HCT116 (cell line): ENCODE data around the gene SPATA12. TPM values are rescaled to one million over a fixed set of nuclear protein-coding genes. Genes with fewer than 3 reads are reported as not detected.
"Not testable (repeated sequence)": the region's sequence is repeated elsewhere in the genome, so short reads cannot be mapped to it uniquely, and the experiment has no call there.

ENCODE experiments used
- ATAC-seq: fragments of 200-7000 bp; cut with Tn5 transposase; 2 replicates; pipeline ENCODE4 v1.9.1; 2020; ENCODE audit warnings: mild to moderate bottlenecking, moderate library complexity
- BruUV-seq: library from RNA; stranded (reverse); fragments of 400-500 nt; replicated peaks from 2 replicates; lab custom pipeline; 2021; lab: Mats Ljungman, UMichigan
- CTCF ChIA-PET: fragments of 300-600 bp; sonication (Branson Sonifier 250); formaldehyde crosslinking; loops from one replicate; lab custom pipeline; 2021; ENCODE audit warnings: antibody characterized with exemption; lab: Charles Lee
- POLR2A ChIA-PET: fragments of 300-600, 350-600 bp; sonication (Branson Sonifier 250); formaldehyde crosslinking; loops from one replicate; lab custom pipeline; 2021; ENCODE audit warnings: antibody characterized with exemption; lab: Charles Lee
- RAD21 ChIA-PET, 2 experiments: fragments of 300-600 bp; sonication (Branson Sonifier 250); formaldehyde crosslinking; loops; one replicate each; lab custom pipeline; 2023; ENCODE audit warnings: low total read pairs in 2 of 2; ENCODE audit not compliant: uncharacterized antibody in 2 of 2, unreplicated experiment in 2 of 2, low non-redundant PET in 1 of 2; lab: Charles Lee
- DNase-seq: peaks from one replicate; pipeline ENCODE4 v3.0.0-alpha.2; 2010; ENCODE audit warnings: low read depth, low spot score
- H2AFZ ChIP-seq: fragments of 200-600 bp; shearing (Covaris generic), sonication (generic); 2 replicates; pipeline ENCODE4 v1.6.1; 2017; ENCODE audit warnings: low read depth, mixed run types, mixed read lengths, antibody characterized with exemption, low read length; ENCODE audit not compliant: poor library complexity, severe bottlenecking
- H3K27ac ChIP-seq: 2 replicates; pipeline ENCODE4 v1.5.1; 2012; ENCODE audit warnings: low read depth, low read length
- H3K27me3 ChIP-seq: fragments of 200-600 bp; sonication (generic); 2 replicates; pipeline ENCODE4 v1.6.1; 2016; ENCODE audit warnings: mixed run types, low read length, mixed read lengths; ENCODE audit not compliant: insufficient read depth
- H3K36me3 ChIP-seq, 2 experiments: fragments of 200-500 bp in 1 of 2; fragments of 200-600 bp in 1 of 2; sonication (Bioruptor generic) in 1 of 2; sonication (generic) in 1 of 2; 2 replicates each; pipeline versions ENCODE4 v1.5.1 to v1.6.1; 2014 to 2016; ENCODE audit warnings: low read length in 2 of 2, inconsistent platforms in 1 of 2, mixed read lengths in 1 of 2, mixed run types in 1 of 2; ENCODE audit not compliant: insufficient read depth in 2 of 2, control insufficient read depth in 1 of 2
- H3K4me1 ChIP-seq, 2 experiments: fragments of 200-600 bp in 1 of 2; sonication (generic) in 1 of 2; 2 replicates each; pipeline versions ENCODE4 v1.5.1 to v1.6.1; 2012 to 2017; ENCODE audit warnings: low read length in 2 of 2, inconsistent platforms in 1 of 2, mild to moderate bottlenecking in 1 of 2, mixed read lengths in 1 of 2, mixed run types in 1 of 2, moderate library complexity in 1 of 2; ENCODE audit not compliant: insufficient read depth in 2 of 2, control insufficient read depth in 1 of 2
- H3K4me2 ChIP-seq: fragments of 200-600 bp; sonication (generic); 2 replicates; pipeline ENCODE4 v1.6.1; 2017; ENCODE audit warnings: mixed run types, low read length, mixed read lengths
- H3K4me3 ChIP-seq, 2 experiments: fragments of 200-600 bp in 1 of 2; sonication (generic) in 1 of 2; replicated peaks in 1 of 2; 2 replicates each; pipeline ENCODE4 v1.5.1; 2011 to 2016; ENCODE audit warnings: low read length in 2 of 2, control low read depth in 1 of 2, low read depth in 1 of 2, mild to moderate bottlenecking in 1 of 2, mixed read lengths in 1 of 2, mixed run types in 1 of 2
- H3K79me2 ChIP-seq: fragments of 200-600 bp; sonication (generic); 2 replicates; pipeline ENCODE4 v1.6.1; 2017; ENCODE audit warnings: mild to moderate bottlenecking, mixed run types, low read length, moderate library complexity, mixed read lengths; ENCODE audit not compliant: insufficient read depth
- H3K9ac ChIP-seq: fragments of 200-600 bp; sonication (generic); 2 replicates; pipeline ENCODE4 v1.6.1; 2016; ENCODE audit warnings: low read length, mixed read lengths
- H3K9me2 ChIP-seq: fragments of 200-600 bp; sonication (generic), shearing (Covaris generic); 2 replicates; pipeline ENCODE4 v1.6.1; 2017; ENCODE audit warnings: mixed run types, mild to moderate bottlenecking, moderate library complexity; ENCODE audit not compliant: insufficient read depth
- H3K9me3 ChIP-seq, 2 experiments: fragments of 200-500 bp in 1 of 2; fragments of 200-600 bp in 1 of 2; sonication (Bioruptor generic) in 1 of 2; sonication (generic) in 1 of 2; 2 replicates each; pipeline ENCODE4 v1.6.1; 2014 to 2017; ENCODE audit warnings: low read length in 2 of 2, mixed read lengths in 2 of 2, inconsistent platforms in 1 of 2, low read depth in 1 of 2, mild to moderate bottlenecking in 1 of 2, mixed run types in 1 of 2, moderate library complexity in 1 of 2; ENCODE audit not compliant: control insufficient read depth in 1 of 2, insufficient read depth in 1 of 2
- H4K20me1 ChIP-seq: fragments of 200-600 bp; sonication (generic), shearing (Covaris generic); 2 replicates; pipeline ENCODE4 v1.6.1; 2017; ENCODE audit warnings: mixed run types, mild to moderate bottlenecking, moderate library complexity; ENCODE audit not compliant: insufficient read depth
- CBX3 ChIP-seq: IDR thresholded peaks from 2 replicates; pipeline ENCODE4 v1.6.1; 2012; ENCODE audit warnings: low read depth
- CEBPB ChIP-seq: IDR thresholded peaks from 2 replicates; pipeline ENCODE4 v1.6.1; 2012; ENCODE audit warnings: low read depth
- FOSL1 ChIP-seq: IDR thresholded peaks from 2 replicates; pipeline ENCODE4 v1.6.1; 2012; ENCODE audit warnings: low read depth
- JUND ChIP-seq: IDR thresholded peaks from 2 replicates; pipeline ENCODE4 v1.6.1; 2012
- POLR2AphosphoS5 ChIP-seq: IDR thresholded peaks from 2 replicates; pipeline ENCODE4 v1.6.1; 2011; ENCODE audit warnings: mild to moderate bottlenecking, low read depth, low read length, moderate library complexity
- RAD21 ChIP-seq: IDR thresholded peaks from 2 replicates; pipeline ENCODE4 v1.6.1; 2012; ENCODE audit warnings: low read depth, mild to moderate bottlenecking
- SP1 ChIP-seq: IDR thresholded peaks from 2 replicates; pipeline ENCODE4 v1.6.1; 2012; ENCODE audit warnings: low read depth
- TCF7L2 ChIP-seq: IDR thresholded peaks from 2 replicates; pipeline ENCODE4 v1.7.0; 2011; ENCODE audit warnings: borderline replicate concordance, inconsistent platforms; ENCODE audit not compliant: insufficient read depth, insufficient read length; ENCODE audit errors: extremely low read depth
- YY1 ChIP-seq: IDR thresholded peaks from 2 replicates; pipeline ENCODE4 v1.6.1; 2011; ENCODE audit warnings: low read length, low read depth, moderate library complexity, mild to moderate bottlenecking; ENCODE audit not compliant: insufficient replicate concordance; ENCODE audit errors: extremely low read depth
- intact Hi-C: fragments of 100-400 bp; cut with micrococcal nuclease; formaldehyde crosslinking; loops from 2 replicates; pipeline ENCODE4 v1.10.0; 2022
- total RNA-seq: library from RNA; stranded (reverse); gene quantifications from one replicate; pipeline ENCODE4 v1.2.1, GENCODE V29; 2021; ENCODE audit not compliant: unreplicated experiment
- TF ChIP-seq, protein P1 (sequence below): IDR thresholded peaks from 2 replicates; pipeline ENCODE4 v1.6.1; 2012
- TF ChIP-seq, protein P2 (sequence below), 3 experiments: fragments of 200-600 bp in 1 of 3; sonication (generic) in 1 of 3; IDR thresholded peaks in 2 of 3; conservative IDR thresholded peaks in 1 of 3; 2 replicates each; pipeline ENCODE4 v1.5.1; 2012 to 2017; ENCODE audit warnings: low read depth in 2 of 3, low read length in 2 of 3, antibody characterized with exemption in 1 of 3, borderline replicate concordance in 1 of 3, control low read depth in 1 of 3, mild to moderate bottlenecking in 1 of 3, mixed read lengths in 1 of 3, mixed run types in 1 of 3, moderate library complexity in 1 of 3; ENCODE audit not compliant: insufficient read depth in 1 of 3

Gene SPATA12
- total RNA-seq, 1 experiment from 2014 or later: 0.22 TPM

- POLR2A ChIA-PET: no interaction called here
- peaks cover 40 to 78% of the 10 kb centered on the region in 2 experiments for H3K4me1 ChIP-seq
- CTCF ChIA-PET: no interaction called here
Measured at GRCh38 chr3:57082481-57082880, 22.0 kb downstream of the SPATA12 start.

DNA sequence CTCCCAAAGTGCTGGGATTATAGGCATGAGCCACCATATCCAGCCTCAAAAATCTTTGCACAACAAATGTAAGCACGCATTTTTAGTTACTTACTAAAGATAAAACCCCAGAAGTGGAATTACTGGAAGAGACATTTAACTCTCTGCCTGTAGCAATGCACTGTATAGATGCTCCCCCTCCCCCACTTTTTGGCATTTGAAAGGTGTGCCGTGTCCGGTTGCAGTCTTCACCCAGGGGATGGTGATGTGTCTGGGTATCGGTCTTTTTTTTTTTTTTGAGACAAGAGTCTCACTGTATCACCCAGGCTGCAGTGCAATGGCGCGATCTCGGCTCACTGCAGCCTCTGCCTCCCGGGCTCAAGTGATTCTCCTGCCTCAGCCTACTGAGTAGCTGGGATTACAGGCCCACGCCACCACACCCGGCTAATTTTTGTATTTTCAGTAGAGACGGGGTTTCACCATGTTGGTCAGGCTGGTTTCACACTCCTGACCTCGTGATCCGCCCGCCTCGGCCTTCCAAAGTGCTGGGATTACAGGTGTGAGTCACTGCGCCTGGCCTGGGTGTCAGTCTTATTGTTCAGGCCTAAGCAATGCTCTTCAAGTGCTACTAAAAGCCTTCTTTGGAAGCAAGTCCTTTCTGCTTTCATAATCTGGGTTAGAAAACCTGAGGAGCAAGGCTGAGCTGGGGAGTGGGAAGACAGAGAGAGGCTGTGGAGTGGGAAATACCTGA, 23.0 kb downstream of the SPATA12 start:
- H3K9me2 ChIP-seq, BruUV-seq, H3K79me2 ChIP-seq, RAD21 ChIA-PET, H3K36me3 ChIP-seq, intact Hi-C loops, H3K27me3 ChIP-seq, H4K20me1 ChIP-seq, H3K9me3 ChIP-seq, CTCF ChIA-PET, POLR2A ChIA-PET: not testable (repeated sequence)
- H3K4me2 ChIP-seq: peak overlapping the region; percentile 75
- H3K4me1 ChIP-seq: peaks cover 36 to 69% of the 10 kb centered on the region in 2 experiments
- H3K9ac ChIP-seq: peak overlapping the region; percentile 56
- TF ChIP-seq CBX3 (peak; percentile 81; the same call in 1 of the 2 replicates), FOSL1 (peak; percentile 73), JUND (peak; percentile 48), SP1 (peak; percentile 45), CEBPB (peak; percentile 42; the same call in 1 of the 2 replicates), POLR2AphosphoS5 (peak; percentile 28; the same call in 1 of the 2 replicates)
- TF ChIP-seq, protein P1, sequence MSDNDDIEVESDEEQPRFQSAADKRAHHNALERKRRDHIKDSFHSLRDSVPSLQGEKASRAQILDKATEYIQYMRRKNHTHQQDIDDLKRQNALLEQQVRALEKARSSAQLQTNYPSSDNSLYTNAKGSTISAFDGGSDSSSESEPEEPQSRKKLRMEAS: peak; percentile 94
- ATAC-seq: peak; percentile 66
- DNase-seq: peak; percentile 56
- peak overlapping the region; percentile 58 for H3K27ac ChIP-seq
- H2AFZ ChIP-seq: peak overlapping the region; percentile 44
- H3K4me3 ChIP-seq: peak overlapping the region in 1 of 2 experiments; percentile 32; a peak in 2 of 4 replicates

More at GRCh38 chr3:57082481-57082880, 22.0 kb downstream of the SPATA12 start:
- DNase-seq (no peak), ATAC-seq (no peak)
- Histone ChIP-seq H3K27ac (no peak overlapping the region), H3K27me3 (no peaks in the 10 kb centered on the region), H4K20me1 (no peaks in the 10 kb centered on the region), H3K79me2 (peaks cover 10% of the 10 kb centered on the region; the same call in 1 of the 2 replicates), H2AFZ (no peak overlapping the region), H3K9me2 (no peaks in the 10 kb centered on the region), H3K9ac (no peak overlapping the region), H3K9me3 (no peaks in the 10 kb centered on the region), H3K36me3 (no peaks in the 10 kb centered on the region), H3K4me2 (peak overlapping the region; percentile 75)
- intact Hi-C loops: no loop called here
- BruUV-seq: no TSS peak
- no peak for TF ChIP-seq RAD21
- no peak for TF ChIP-seq TCF7L2
- TF ChIP-seq, protein P2, sequence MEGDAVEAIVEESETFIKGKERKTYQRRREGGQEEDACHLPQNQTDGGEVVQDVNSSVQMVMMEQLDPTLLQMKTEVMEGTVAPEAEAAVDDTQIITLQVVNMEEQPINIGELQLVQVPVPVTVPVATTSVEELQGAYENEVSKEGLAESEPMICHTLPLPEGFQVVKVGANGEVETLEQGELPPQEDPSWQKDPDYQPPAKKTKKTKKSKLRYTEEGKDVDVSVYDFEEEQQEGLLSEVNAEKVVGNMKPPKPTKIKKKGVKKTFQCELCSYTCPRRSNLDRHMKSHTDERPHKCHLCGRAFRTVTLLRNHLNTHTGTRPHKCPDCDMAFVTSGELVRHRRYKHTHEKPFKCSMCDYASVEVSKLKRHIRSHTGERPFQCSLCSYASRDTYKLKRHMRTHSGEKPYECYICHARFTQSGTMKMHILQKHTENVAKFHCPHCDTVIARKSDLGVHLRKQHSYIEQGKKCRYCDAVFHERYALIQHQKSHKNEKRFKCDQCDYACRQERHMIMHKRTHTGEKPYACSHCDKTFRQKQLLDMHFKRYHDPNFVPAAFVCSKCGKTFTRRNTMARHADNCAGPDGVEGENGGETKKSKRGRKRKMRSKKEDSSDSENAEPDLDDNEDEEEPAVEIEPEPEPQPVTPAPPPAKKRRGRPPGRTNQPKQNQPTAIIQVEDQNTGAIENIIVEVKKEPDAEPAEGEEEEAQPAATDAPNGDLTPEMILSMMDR (IDR thresholded peaks at IDR 0.05 in 2 of 3, conservative IDR thresholded peaks at IDR 0.05 in 1 of 3; ENCODE audit: borderline replicate concordance in 1 of 3, insufficient read depth in 1 of 3, low read depth in 2 of 3, low read length in 2 of 3): no peak
- no peak for TF ChIP-seq YY1
- TF ChIP-seq, all 23 proteins: peak for 0
- no peak overlapping the region for H3K4me3 ChIP-seq
- RAD21 ChIA-PET: no interaction called here
